ENCODE measurements around the gene CASP8AP2. TPM values are rescaled to one million over a fixed set of nuclear protein-coding genes. Genes with fewer than 3 reads are reported as not detected.

Gene CASP8AP2
- total RNA-seq, 2 experiments from 2014 or later, result 17.3 to 20.0 TPM

- no peaks in the 10 kb centered on the region for H3K36me3 Mint-ChIP-seq (ENCODE audit: low read depth)
- H3K4me1 ChIP-seq (ENCODE audit: insufficient read depth, low read length), result no peaks in the 10 kb centered on the region
- H3K4me1 Mint-ChIP-seq (ENCODE audit: low read depth), result no peaks in the 10 kb centered on the region
- TF ChIP-seq CTCF (IDR thresholded peaks at IDR 0.05), result no peak
- H3K27ac ChIP-seq (ENCODE audit: low read depth in 1 of 2, low read length in 2 of 2), result no peak overlapping the region
- no peak overlapping the region for H3K4me3 ChIP-seq (ENCODE audit: low read length)
- no peak for ATAC-seq (ENCODE audit: poor library complexity)
- ChIA-PET CTCF (no interaction called here), POLR2A (no interaction called here)
- H3K27me3 Mint-ChIP-seq, result no peaks in the 10 kb centered on the region
- peaks cover 3 to 7% of the 10 kb centered on the region in 2 experiments for H3K9me3 ChIP-seq (ENCODE audit: control insufficient read depth in 1 of 2, insufficient read depth in 1 of 2, low read length in 2 of 2)
- no peaks in the 10 kb centered on the region for H3K9me3 Mint-ChIP-seq
- DNase-seq, result no peak
- H3K36me3 ChIP-seq (ENCODE audit: insufficient read depth, low read length), result no peaks in the 10 kb centered on the region
- no peak overlapping the region for H3K4me3 Mint-ChIP-seq
- H3K27me3 ChIP-seq (ENCODE audit: control insufficient read depth in 1 of 2, insufficient read depth in 2 of 2, low read length in 2 of 2), result no peaks in the 10 kb centered on the region
- H3K27ac Mint-ChIP-seq, result no peak overlapping the region
- intact Hi-C loops (cut with DNase I, micrococcal nuclease), result no loop called here
These were observed 81.2 kb downstream of the CASP8AP2 start for GRCh38 chr6:89910902-89911240.

- Mint-ChIP-seq H3K4me3 (no peak overlapping the region), H3K27ac (no peak overlapping the region), H3K9me3 (peaks cover 8% of the 10 kb centered on the region), H3K4me1 (ENCODE audit: low read depth) (peaks cover 5% of the 10 kb centered on the region), H3K36me3 (ENCODE audit: low read depth) (no peaks in the 10 kb centered on the region), H3K27me3 (no peaks in the 10 kb centered on the region)
- ChIA-PET CTCF (no interaction called here), POLR2A (no interaction called here)
- no peaks in the 10 kb centered on the region for H3K27me3 ChIP-seq (ENCODE audit: control insufficient read depth in 1 of 2, insufficient read depth in 2 of 2, low read length in 2 of 2)
- peaks cover 18% of the 10 kb centered on the region in 2 experiments for H3K9me3 ChIP-seq (ENCODE audit: control insufficient read depth in 1 of 2, insufficient read depth in 1 of 2, low read length in 2 of 2)
- intact Hi-C loops (cut with DNase I, micrococcal nuclease), result no loop called here
- no peak for TF ChIP-seq CTCF (IDR thresholded peaks at IDR 0.05)
- H3K36me3 ChIP-seq (ENCODE audit: insufficient read depth, low read length), result no peaks in the 10 kb centered on the region
- no peak for DNase-seq
- no peak overlapping the region for H3K4me3 ChIP-seq (ENCODE audit: low read length)
- ATAC-seq (ENCODE audit: poor library complexity), result no peak
- no peaks in the 10 kb centered on the region for H3K4me1 ChIP-seq (ENCODE audit: insufficient read depth, low read length)
- H3K27ac ChIP-seq (ENCODE audit: low read depth in 1 of 2, low read length in 2 of 2), result no peak overlapping the region
These were observed 86.6 kb downstream of the CASP8AP2 start for GRCh38 chr6:89916136-89916920.

GRCh38 chr6:89917216-89917615 lies 87.5 kb downstream of the CASP8AP2 start:
- peaks cover 5% of the 10 kb centered on the region for H3K4me1 Mint-ChIP-seq (ENCODE audit: low read depth)
- H3K4me3 ChIP-seq (ENCODE audit: low read length), result no peak overlapping the region
- DNase-seq (no peak), ATAC-seq (ENCODE audit: poor library complexity) (no peak)
- no peak overlapping the region for H3K27ac Mint-ChIP-seq
- H3K4me1 ChIP-seq (ENCODE audit: insufficient read depth, low read length), result no peaks in the 10 kb centered on the region
- H3K36me3 ChIP-seq (ENCODE audit: insufficient read depth, low read length), result no peaks in the 10 kb centered on the region
- no peaks in the 10 kb centered on the region for H3K27me3 Mint-ChIP-seq
- peaks cover 18% of the 10 kb centered on the region in 2 experiments for H3K9me3 ChIP-seq (ENCODE audit: control insufficient read depth in 1 of 2, insufficient read depth in 1 of 2, low read length in 2 of 2)
- peaks cover 8% of the 10 kb centered on the region for H3K9me3 Mint-ChIP-seq
- intact Hi-C loops (cut with DNase I, micrococcal nuclease), result no loop called here
- CTCF ChIA-PET, result no interaction called here
- H3K27ac ChIP-seq (ENCODE audit: low read depth in 1 of 2, low read length in 2 of 2), result no peak overlapping the region
- no peaks in the 10 kb centered on the region for H3K27me3 ChIP-seq (ENCODE audit: control insufficient read depth in 1 of 2, insufficient read depth in 2 of 2, low read length in 2 of 2)
- no peak overlapping the region for H3K4me3 Mint-ChIP-seq
- H3K36me3 Mint-ChIP-seq (ENCODE audit: low read depth), result no peaks in the 10 kb centered on the region
- no peak for TF ChIP-seq CTCF (IDR thresholded peaks at IDR 0.05)
- POLR2A ChIA-PET, result no interaction called here

Data from CD4-positive, alpha-beta T cell (primary cell).